Neutrophil (primary cell): ENCODE data around the gene ITPKA.

Source experiments
- H3K27ac ChIP-seq: fragments of 200-600 bp; sonication (generic); 2 replicates; pipeline ENCODE4 v1.5.1; 2016; ENCODE audit warnings: mild to moderate bottlenecking, moderate library complexity
- H3K27me3 ChIP-seq: fragments of 200-600 bp; sonication (generic); 2 replicates; pipeline ENCODE4 v1.6.0; 2016; ENCODE audit warnings: mild to moderate bottlenecking
- H3K36me3 ChIP-seq: fragments of 200-600 bp; sonication (generic); 2 replicates; pipeline ENCODE4 v1.5.1; 2017
- H3K4me1 ChIP-seq, 2 experiments: fragments of 200-600 bp in 1 of 2; sonication (generic) in 1 of 2; 1 replicate in 1 of 2; 2 replicates in 1 of 2; pipeline versions ENCODE4 v1.5.1 to v1.6.1; 2013 to 2016; ENCODE audit warnings: low read depth in 1 of 2, low read length in 1 of 2, mild to moderate bottlenecking in 1 of 2, moderate library complexity in 1 of 2; ENCODE audit not compliant: control insufficient read depth in 1 of 2, insufficient read depth in 1 of 2
- H3K4me3 ChIP-seq, 2 experiments: fragments of 200-600 bp in 1 of 2; sonication (generic) in 1 of 2; 1 replicate in 1 of 2; 2 replicates in 1 of 2; pipeline ENCODE4 v1.5.1; 2013 to 2016; ENCODE audit warnings: low read depth in 1 of 2, low read length in 1 of 2, mild to moderate bottlenecking in 1 of 2, moderate library complexity in 1 of 2
- H3K9me3 ChIP-seq: fragments of 200-600 bp; sonication (generic); 2 replicates; pipeline ENCODE4 v1.5.1; 2016
- TF ChIP-seq, protein P1 (sequence below): fragments of 200-600 bp; sonication (generic); IDR thresholded peaks from 2 replicates; pipeline ENCODE4 v1.5.1; 2016; ENCODE audit warnings: antibody characterized with exemption

The ITPKA gene

DNA sequence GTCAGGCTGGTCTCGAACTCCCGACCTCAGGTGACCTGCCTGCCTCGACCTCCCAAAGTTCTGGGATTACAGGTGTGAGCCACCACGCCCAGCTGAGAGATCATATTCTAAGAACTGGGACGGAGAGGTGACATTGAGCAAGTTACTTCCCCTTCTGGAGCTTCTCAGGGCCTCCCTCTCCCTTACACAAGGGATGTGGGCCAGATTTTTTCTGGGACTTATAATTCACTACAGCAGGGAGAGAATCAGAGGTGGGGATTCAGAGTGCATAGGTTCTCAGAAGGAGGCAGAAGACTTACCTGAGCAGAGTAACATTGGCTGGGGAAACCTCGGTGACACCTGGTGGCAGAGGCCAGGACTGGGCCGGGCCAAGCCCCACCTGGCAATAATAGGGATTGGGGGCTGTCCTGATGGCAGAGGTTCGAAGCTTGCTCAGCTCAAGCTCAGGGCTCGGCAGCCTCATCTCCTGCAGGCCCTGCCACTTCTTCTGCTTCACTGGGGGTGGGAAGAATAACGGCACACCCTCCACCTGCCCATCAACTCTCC, 13.2 kb downstream of the ITPKA start:
- peaks cover 18 to 25% of the 10 kb centered on the region in 2 experiments for H3K4me1 ChIP-seq
- H3K27me3 ChIP-seq = peaks cover 56% of the 10 kb centered on the region
- TF ChIP-seq, protein P1, sequence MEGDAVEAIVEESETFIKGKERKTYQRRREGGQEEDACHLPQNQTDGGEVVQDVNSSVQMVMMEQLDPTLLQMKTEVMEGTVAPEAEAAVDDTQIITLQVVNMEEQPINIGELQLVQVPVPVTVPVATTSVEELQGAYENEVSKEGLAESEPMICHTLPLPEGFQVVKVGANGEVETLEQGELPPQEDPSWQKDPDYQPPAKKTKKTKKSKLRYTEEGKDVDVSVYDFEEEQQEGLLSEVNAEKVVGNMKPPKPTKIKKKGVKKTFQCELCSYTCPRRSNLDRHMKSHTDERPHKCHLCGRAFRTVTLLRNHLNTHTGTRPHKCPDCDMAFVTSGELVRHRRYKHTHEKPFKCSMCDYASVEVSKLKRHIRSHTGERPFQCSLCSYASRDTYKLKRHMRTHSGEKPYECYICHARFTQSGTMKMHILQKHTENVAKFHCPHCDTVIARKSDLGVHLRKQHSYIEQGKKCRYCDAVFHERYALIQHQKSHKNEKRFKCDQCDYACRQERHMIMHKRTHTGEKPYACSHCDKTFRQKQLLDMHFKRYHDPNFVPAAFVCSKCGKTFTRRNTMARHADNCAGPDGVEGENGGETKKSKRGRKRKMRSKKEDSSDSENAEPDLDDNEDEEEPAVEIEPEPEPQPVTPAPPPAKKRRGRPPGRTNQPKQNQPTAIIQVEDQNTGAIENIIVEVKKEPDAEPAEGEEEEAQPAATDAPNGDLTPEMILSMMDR = no peak
- no peak overlapping the region for H3K4me3 ChIP-seq
- H3K36me3 ChIP-seq = no peaks in the 10 kb centered on the region
- no peak overlapping the region for H3K27ac ChIP-seq
- H3K9me3 ChIP-seq = no peaks in the 10 kb centered on the region

- no peak overlapping the region for H3K4me3 ChIP-seq
- no peak overlapping the region for H3K27ac ChIP-seq
- H3K27me3 ChIP-seq = peaks cover 56% of the 10 kb centered on the region
- H3K9me3 ChIP-seq = no peaks in the 10 kb centered on the region
- TF ChIP-seq, protein P1 = no peak
- no peaks in the 10 kb centered on the region for H3K36me3 ChIP-seq
- H3K4me1 ChIP-seq = peaks cover 20 to 25% of the 10 kb centered on the region in 2 experiments
Measured at GRCh38 chr15:41507820-41508290, 14.2 kb downstream of the ITPKA start.

GRCh38 chr15:41510728-41511127, 17.1 kb downstream of the ITPKA start:
- H3K36me3 ChIP-seq = no peaks in the 10 kb centered on the region
- H3K9me3 ChIP-seq = no peaks in the 10 kb centered on the region
- H3K27ac ChIP-seq = no peak overlapping the region
- TF ChIP-seq, protein P1 = no peak
- peaks cover 67% of the 10 kb centered on the region for H3K27me3 ChIP-seq
- H3K4me1 ChIP-seq = peaks cover 23 to 27% of the 10 kb centered on the region in 2 experiments
- no peak overlapping the region for H3K4me3 ChIP-seq

DNA sequence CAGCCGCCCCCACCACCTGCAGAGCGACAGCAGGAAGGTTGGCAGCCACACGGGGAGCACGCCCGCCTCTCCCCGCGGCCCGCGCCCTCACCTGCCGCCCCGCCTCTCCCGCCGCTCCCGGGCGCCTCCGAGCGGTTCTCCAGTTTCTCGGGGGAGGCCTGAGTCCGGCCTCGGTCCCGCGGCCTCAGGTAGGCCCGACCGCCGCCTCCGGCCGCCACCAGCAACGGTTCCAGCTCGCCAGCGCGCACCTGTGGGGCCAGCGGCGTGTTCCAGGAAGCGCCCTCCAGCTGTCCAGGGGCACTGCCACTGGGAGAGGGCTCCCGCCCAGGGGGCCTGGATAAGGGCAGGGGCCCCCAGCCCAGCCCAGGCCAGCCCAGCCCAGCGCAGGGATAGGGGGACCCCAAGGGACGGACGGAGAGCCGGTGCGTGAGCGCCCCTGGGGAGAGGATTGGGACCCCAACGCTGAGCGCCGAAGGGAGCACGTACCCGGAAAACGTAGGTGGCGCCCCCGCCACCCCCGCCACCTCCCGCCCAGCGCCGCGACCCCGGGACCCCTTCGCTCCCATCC, 17.7 kb downstream of the ITPKA start:
- H3K27ac ChIP-seq = no peak overlapping the region
- TF ChIP-seq, protein P1 = no peak
- H3K4me3 ChIP-seq = no peak overlapping the region
- H3K27me3 ChIP-seq = peaks cover 67% of the 10 kb centered on the region
- H3K4me1 ChIP-seq = peaks cover 23 to 27% of the 10 kb centered on the region in 2 experiments
- H3K9me3 ChIP-seq = no peaks in the 10 kb centered on the region
- no peaks in the 10 kb centered on the region for H3K36me3 ChIP-seq

DNA sequence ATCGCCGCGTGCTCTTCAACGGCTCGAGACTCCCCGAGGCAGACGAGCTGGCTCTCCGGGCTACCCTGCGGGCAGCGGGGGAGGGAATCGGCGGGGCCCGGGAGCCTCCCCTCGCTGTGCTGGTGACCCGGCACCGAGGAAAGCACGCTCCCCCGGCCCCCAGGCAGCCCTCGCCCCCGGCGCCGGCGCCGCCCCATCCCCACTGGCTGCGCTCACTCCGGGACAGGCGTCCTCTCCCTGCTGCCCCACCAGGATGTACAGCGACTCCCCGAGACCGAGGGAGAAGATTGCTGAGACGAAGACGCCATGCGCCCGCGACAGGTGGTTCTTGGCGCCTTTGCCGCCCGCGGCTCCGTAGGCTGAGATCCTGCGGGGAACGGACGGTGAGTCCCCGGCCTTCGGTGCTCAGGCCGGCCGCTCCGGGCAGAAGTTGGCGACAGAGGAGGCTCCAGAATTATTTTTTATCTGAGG, 18.3 kb downstream of the ITPKA start:
- H3K36me3 ChIP-seq = no peaks in the 10 kb centered on the region
- peaks cover 67% of the 10 kb centered on the region for H3K27me3 ChIP-seq
- H3K27ac ChIP-seq = no peak overlapping the region
- TF ChIP-seq, protein P1 = no peak
- H3K9me3 ChIP-seq = no peaks in the 10 kb centered on the region
- H3K4me3 ChIP-seq = peak overlapping the region in 1 of 2 experiments; percentile 53
- H3K4me1 ChIP-seq = peaks cover 23 to 27% of the 10 kb centered on the region in 2 experiments
